Activated CD8-positive, alpha-beta T cell treated with anti-CD3 and anti-CD28 coated beads for 36 hours (primary cell): Measurements from ENCODE around the gene MKI67. TPM values are rescaled to one million over a fixed set of nuclear protein-coding genes. Genes with fewer than 3 reads are reported as not detected.

Source experiments
- ATAC-seq: fragments of 200-7000 bp; cut with Tn5 transposase; one replicate; pipeline ENCODE4 v1.10.0; 2021; ENCODE audit warnings: mild to moderate bottlenecking, moderate library complexity
- CTCF ChIA-PET: fragments of 350-600 bp; sonication (Branson Sonifier 250); formaldehyde crosslinking; loops from one replicate; lab custom pipeline; 2021; ENCODE audit warnings: antibody characterized with exemption; lab: Charles Lee
- POLR2A ChIA-PET: fragments of 350-600 bp; sonication (Branson Sonifier 250); formaldehyde crosslinking; loops from one replicate; lab custom pipeline; 2021; ENCODE audit warnings: antibody characterized with exemption; lab: Charles Lee
- DNase-seq: peaks from one replicate; pipeline ENCODE4 v3.0.0-alpha.2; 2020
- H3K27ac Mint-ChIP-seq: one replicate; pipeline ENCODE4 v1.8.0; 2021; ENCODE audit warnings: mild to moderate bottlenecking, mixed read lengths
- H3K27me3 Mint-ChIP-seq: one replicate; pipeline ENCODE4 v1.8.0; 2021; ENCODE audit warnings: mixed read lengths
- H3K36me3 Mint-ChIP-seq: one replicate; pipeline ENCODE4 v1.8.0; 2021; ENCODE audit warnings: low read depth, mixed read lengths
- H3K4me1 Mint-ChIP-seq: one replicate; pipeline ENCODE4 v1.8.0; 2021; ENCODE audit warnings: low read depth, mixed read lengths
- H3K4me3 Mint-ChIP-seq: one replicate; pipeline ENCODE4 v1.8.0; 2021; ENCODE audit warnings: mild to moderate bottlenecking, moderate library complexity, mixed read lengths
- H3K9me3 Mint-ChIP-seq: one replicate; pipeline ENCODE4 v1.8.0; 2021; ENCODE audit warnings: mixed read lengths
- CTCF ChIP-seq: fragments of 200-600 bp; IDR thresholded peaks from one replicate; pipeline ENCODE4 v1.8.0; 2022; ENCODE audit warnings: antibody characterized with exemption, mild to moderate bottlenecking
- intact Hi-C: fragments of 100-400 bp; cut with micrococcal nuclease; formaldehyde crosslinking; loops from one replicate; pipeline ENCODE4 v1.10.0; 2022
- total RNA-seq, 2 experiments: library from RNA; stranded (reverse); gene quantifications; one replicate each; pipeline ENCODE4 v1.2.3, GENCODE V29; 2021

Gene MKI67
- total RNA-seq, 2 experiments from 2014 or later = 205 to 230 TPM

- peaks cover 25% of the 10 kb centered on the region for H3K36me3 Mint-ChIP-seq
- ChIA-PET CTCF (interaction anchor here (1.0 to 4.9 kb wide), 6 partner anchors 10 to 69 kb away, joined by 3 to 28 read pairs (median 6); no protein-coding TSS in a partner anchor), POLR2A (interaction anchor here (0.6 to 0.7 kb wide), 2 partner anchors 38 to 67 kb away, joined by 3 to 6 read pairs; no protein-coding TSS in a partner anchor)
- intact Hi-C loops = no loop called here
- H3K27me3 Mint-ChIP-seq = no peaks in the 10 kb centered on the region
- DNase-seq (no peak), ATAC-seq (no peak)
- H3K9me3 Mint-ChIP-seq = no peaks in the 10 kb centered on the region
- H3K4me1 Mint-ChIP-seq = no peaks in the 10 kb centered on the region
- no peak overlapping the region for H3K4me3 Mint-ChIP-seq
- H3K27ac Mint-ChIP-seq = no peak overlapping the region
- TF ChIP-seq CTCF = no peak
Measured at GRCh38 chr10:128081720-128082119, 44.5 kb downstream of the MKI67 start.

DNA sequence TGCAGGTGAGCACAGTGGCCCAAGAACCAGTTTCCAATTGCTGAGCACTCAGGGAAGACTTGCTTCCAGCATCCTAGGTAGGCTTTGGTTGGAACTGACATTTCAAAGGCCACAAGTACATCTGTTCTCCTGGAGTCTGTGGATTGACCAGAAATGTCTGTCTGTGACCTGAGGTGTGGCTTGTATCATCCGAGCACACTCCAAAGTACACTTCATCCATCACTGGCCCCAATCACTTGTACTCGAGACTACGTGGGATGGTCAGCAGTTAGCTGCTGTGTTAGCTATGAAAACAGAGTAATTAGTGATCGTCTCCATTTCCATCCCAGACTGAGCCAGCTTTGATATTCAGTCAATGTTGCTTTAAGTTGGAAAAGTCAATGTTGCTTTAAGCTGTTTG, 45.0 kb downstream of the MKI67 start:
- ATAC-seq = no peak
- Mint-ChIP-seq H3K4me3 (no peak overlapping the region), H3K36me3 (peaks cover 25% of the 10 kb centered on the region), H3K4me1 (no peaks in the 10 kb centered on the region), H3K27me3 (no peaks in the 10 kb centered on the region), H3K27ac (no peak overlapping the region), H3K9me3 (no peaks in the 10 kb centered on the region)
- ChIA-PET POLR2A (interaction anchor here (0.6 to 1.8 kb wide), 3 partner anchors 8 to 68 kb away, joined by 3 to 6 read pairs (median 5); no protein-coding TSS in a partner anchor), CTCF (interaction anchor here (1.0 to 4.9 kb wide), 6 partner anchors 9 to 70 kb away, joined by 3 to 28 read pairs (median 6); no protein-coding TSS in a partner anchor)
- no peak for DNase-seq
- TF ChIP-seq CTCF = no peak
- intact Hi-C loops = no loop called here

DNA sequence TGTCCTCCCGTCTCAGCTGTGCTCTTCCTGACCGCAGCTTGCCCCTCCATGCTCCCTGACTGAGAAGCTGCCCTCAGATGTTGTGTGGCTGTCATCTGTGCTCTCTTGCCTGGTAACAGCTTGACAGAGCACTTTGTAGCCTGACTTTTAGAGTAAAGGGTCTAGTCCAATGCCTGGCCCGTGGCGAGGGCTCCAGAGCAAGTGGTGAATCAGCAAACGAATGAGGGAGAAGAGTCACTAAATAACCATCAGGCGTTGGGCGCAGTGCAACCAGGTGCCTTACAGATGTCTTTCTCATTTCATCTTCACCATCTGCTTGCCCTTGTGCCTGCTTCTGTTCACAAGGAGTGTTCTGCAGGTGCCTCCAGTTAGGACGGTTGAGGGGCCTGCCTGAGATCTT, 45.6 kb downstream of the MKI67 start:
- Mint-ChIP-seq H3K27ac (no peak overlapping the region), H3K4me1 (no peaks in the 10 kb centered on the region), H3K9me3 (no peaks in the 10 kb centered on the region), H3K4me3 (no peak overlapping the region), H3K36me3 (peaks cover 25% of the 10 kb centered on the region), H3K27me3 (no peaks in the 10 kb centered on the region)
- intact Hi-C loops = no loop called here
- ChIA-PET CTCF (interaction anchor here (1.3 to 4.9 kb wide), 5 partner anchors 33 to 76 kb away, joined by 3 to 28 read pairs (median 6); no protein-coding TSS in a partner anchor), POLR2A (interaction anchor here (1.8 kb wide), 1 partner anchor 9 kb away, joined by 5 read pairs; no protein-coding TSS in a partner anchor)
- ATAC-seq = no peak
- TF ChIP-seq CTCF = no peak
- no peak for DNase-seq

GRCh38 chr10:128080231-128080630, 46.0 kb downstream of the MKI67 start:
- Mint-ChIP-seq H3K27ac (no peak overlapping the region), H3K36me3 (peaks cover 27% of the 10 kb centered on the region), H3K4me3 (no peak overlapping the region), H3K9me3 (no peaks in the 10 kb centered on the region), H3K4me1 (no peaks in the 10 kb centered on the region), H3K27me3 (no peaks in the 10 kb centered on the region)
- ChIA-PET POLR2A (interaction anchor here (1.8 kb wide), 1 partner anchor 9 kb away, joined by 5 read pairs; no protein-coding TSS in a partner anchor), CTCF (interaction anchor here (0.9 to 4.9 kb wide), 8 partner anchors 11 to 77 kb away, joined by 3 to 28 read pairs (median 4); no protein-coding TSS in a partner anchor)
- DNase-seq (no peak), ATAC-seq (no peak)
- intact Hi-C loops = no loop called here
- TF ChIP-seq CTCF = no peak
